K562 (cell line): ENCODE measurements around the gene UNC13C. TPM values are rescaled to one million over a fixed set of nuclear protein-coding genes. Genes with fewer than 3 reads are reported as not detected.

Experiments used
- ATAC-seq: fragments of 200-7000 bp; cut with Tn5 transposase; 3 replicates; pipeline ENCODE4 v1.9.1; 2020; ENCODE audit warnings: moderate library complexity
- BruUV-seq: library from RNA; stranded (reverse); fragments of 400-500 nt; replicated peaks from 2 replicates; lab custom pipeline; 2021; lab: Mats Ljungman, UMichigan
- CTCF ChIA-PET: fragments of 300-600 bp; formaldehyde crosslinking; extraction: SDS; loops from one replicate; lab custom pipeline; 2021; ENCODE audit warnings: low intra/inter-chr PET ratio; lab: Yijun Ruan, JAX
- POLR2A ChIA-PET: fragments of 300-600, 350-650 bp; sonication (Branson Sonifier 250); formaldehyde crosslinking; extraction: SDS; loops from one replicate; lab custom pipeline; 2021; ENCODE audit warnings: antibody characterized with exemption, inconsistent platforms; lab: Yijun Ruan, JAX
- DNase-seq, 4 experiments: peaks; one replicate each; pipeline versions ENCODE4 v3.0.0 to v3.0.0-alpha.2; 2011 to 2018; ENCODE audit warnings: low spot score in 3 of 4, mixed read lengths in 3 of 4; ENCODE audit errors: extremely low read depth in 1 of 4
- FAIRE-seq: peaks from 2 replicates; lab custom pipeline; 2011; peaks lifted over from hg19 to GRCh38; lab: Jason Lieb, UNC
- H2AFZ ChIP-seq: 2 replicates; pipeline ENCODE4 v1.6.0; 2011; ENCODE audit warnings: low read depth, low read length, control low read depth, inconsistent platforms
- H3K27ac ChIP-seq: fragments of 200-600 bp; 3 replicates; pipeline ENCODE4 v1.8.0; 2011; ENCODE audit warnings: low read depth, mild to moderate bottlenecking, control low read depth, inconsistent platforms, low read length, moderate library complexity, mixed read lengths; ENCODE audit errors: extremely low read depth
- H3K27me3 ChIP-seq, 2 experiments: fragments of 300-600 bp in 1 of 2; 2 replicates in 1 of 2; 3 replicates in 1 of 2; pipeline versions ENCODE4 v1.6.0 to v1.8.0; 2011; ENCODE audit warnings: inconsistent platforms in 2 of 2, low read length in 2 of 2, mild to moderate bottlenecking in 1 of 2, mixed read lengths in 1 of 2, moderate library complexity in 1 of 2; ENCODE audit not compliant: control insufficient read depth in 2 of 2, insufficient read depth in 2 of 2
- H3K36me3 ChIP-seq: fragments of 300-600 bp; 3 replicates; pipeline ENCODE4 v1.8.0; 2011; ENCODE audit warnings: mild to moderate bottlenecking, low read length, inconsistent platforms; ENCODE audit not compliant: control insufficient read depth, insufficient read depth
- H3K4me1 ChIP-seq, 2 experiments: fragments of 200-600 bp in 1 of 2; replicated peaks in 1 of 2; 2 replicates in 1 of 2; 3 replicates in 1 of 2; pipeline versions ENCODE4 v1.5.1 to v1.8.0; 2011; ENCODE audit warnings: inconsistent platforms in 2 of 2, low read length in 2 of 2, mild to moderate bottlenecking in 1 of 2, mixed read lengths in 1 of 2, moderate library complexity in 1 of 2; ENCODE audit not compliant: control insufficient read depth in 2 of 2, insufficient read depth in 2 of 2
- H3K4me2 ChIP-seq: 2 replicates; pipeline ENCODE4 v1.6.1; 2011; ENCODE audit warnings: low read length, control low read depth, inconsistent platforms, mixed read lengths; ENCODE audit not compliant: insufficient read depth
- H3K4me3 ChIP-seq: fragments of 200-600 bp; sonication (generic), shearing (Covaris generic); 2 replicates; pipeline ENCODE4 v1.5.1; 2016; ENCODE audit warnings: control low read depth, inconsistent platforms
- H3K79me2 ChIP-seq: fragments of 200-600 bp; 3 replicates; pipeline ENCODE4 v1.8.0; 2011; ENCODE audit warnings: low read length, inconsistent platforms; ENCODE audit not compliant: control insufficient read depth, insufficient read depth
- H3K9ac ChIP-seq, 2 experiments: 2 replicates each; pipeline versions ENCODE4 v1.6.0 to v1.6.1; 2011; ENCODE audit warnings: low read depth in 2 of 2, low read length in 2 of 2, control low read depth in 1 of 2, inconsistent platforms in 1 of 2, mild to moderate bottlenecking in 1 of 2, mixed read lengths in 1 of 2; ENCODE audit not compliant: insufficient read depth in 1 of 2
- H3K9me1 ChIP-seq: one replicate; pipeline ENCODE4 v1.6.0; 2011; ENCODE audit warnings: inconsistent platforms, mild to moderate bottlenecking, low read length, moderate library complexity; ENCODE audit not compliant: control insufficient read depth, insufficient read depth
- H3K9me3 ChIP-seq: replicated peaks from 2 replicates; pipeline ENCODE4 v1.5.1; 2011; ENCODE audit warnings: low read depth, low read length, inconsistent platforms; ENCODE audit not compliant: control insufficient read depth, insufficient read depth
- H4K20me1 ChIP-seq: replicated peaks from 2 replicates; pipeline ENCODE4 v1.6.1; 2011; ENCODE audit warnings: low read length, inconsistent platforms, mixed read lengths; ENCODE audit not compliant: control insufficient read depth, insufficient read depth
- CREM ChIP-seq: IDR thresholded peaks from 2 replicates; pipeline ENCODE4 v1.6.1; 2014; ENCODE audit warnings: antibody characterized with exemption, low read depth
- DIDO1 ChIP-seq: fragments of 450-650 bp; IDR thresholded peaks from 2 replicates; pipeline ENCODE4 v1.6.1; 2016; ENCODE audit warnings: low read depth, missing biosample characterization, missing genetic modification characterization
- HDAC3 ChIP-seq: fragments of 450-650 bp; IDR thresholded peaks from 2 replicates; pipeline ENCODE4 v1.6.1; 2018; ENCODE audit warnings: borderline replicate concordance, mild to moderate bottlenecking, moderate library complexity; ENCODE audit not compliant: partially characterized antibody
- NR2C1 ChIP-seq, 2 experiments: fragments of 450-650 bp; IDR thresholded peaks; 2 replicates each; pipeline ENCODE4 v1.6.1; 2017; ENCODE audit warnings: mild to moderate bottlenecking in 2 of 2, antibody characterized with exemption in 1 of 2, inconsistent platforms in 1 of 2, missing compliant biosample characterization in 1 of 2, missing genetic modification characterization in 1 of 2
- RFX7 ChIP-seq: fragments of 250-450 bp; sonication (Bioruptor Pico); IDR thresholded peaks from 2 replicates; pipeline ENCODE4 v1.5.1; 2021; ENCODE audit warnings: mild to moderate bottlenecking
- TBL1XR1 ChIP-seq, 2 experiments: IDR thresholded peaks; 2 replicates each; pipeline ENCODE4 v1.6.1; 2012; ENCODE audit warnings: improper control_type of control experiment in 2 of 2, low read length in 2 of 2, mild to moderate bottlenecking in 1 of 2
- WGBS: fragments of 100-300 bp; shearing (Covaris generic); methylation state at CpG from one replicate; pipeline ENCODE4 v1.1.6; 2016; ENCODE audit warnings: low coverage, mixed read lengths; ENCODE audit not compliant: insufficient coverage; ENCODE audit errors: missing lambda C conversion rate; 5-methylcytosine and 5-hydroxymethylcytosine counted together
- in situ Hi-C: fragments of 300-500 bp; cut with MboI; formaldehyde crosslinking; loops from 4 replicates; pipeline ENCODE4 v1.15.0; 2018; ENCODE audit warnings: inconsistent platforms, mixed read lengths
- intact Hi-C: fragments of 100-400 bp; cut with micrococcal nuclease; formaldehyde crosslinking; loops from 2 replicates; pipeline ENCODE4 v1.14.2; 2022
- polyA plus RNA-seq, 8 experiments: library from polyadenylated mRNA; depleted of rRNA in 4 of 8; stranded (reverse) in 5 of 8; unstranded in 3 of 8; fragments of >200 nt; fragmentation: Nextera tagmentation in 2 of 8; fragmentation: Illumina TruSeq in 1 of 8; extraction: Ambion mirVana in 2 of 8; extraction: Trizol in 1 of 8; gene quantifications; 2 replicates each; pipeline versions ENCODE4 v1.2.1 to v1.2.3, GENCODE V29; 2011 to 2014; ENCODE audit warnings: inconsistent platforms in 1 of 8, missing spikeins in 1 of 8
- total RNA-seq, 7 experiments: library from RNA; depleted of rRNA in 6 of 7; stranded (reverse); fragments of >200 nt in 6 of 7; fragmentation: Illumina TruSeq in 2 of 7; extraction: Trizol in 2 of 7; gene quantifications; 2 replicates each; pipeline versions ENCODE4 v1.2.1 to v1.2.3, GENCODE V29; 2011 to 2021; ENCODE audit warnings: low replicate concordance in 1 of 7

The UNC13C gene
- total and polyA plus RNA-seq, 9 of the 15 experiments (the other 6 are each of a cell fraction or from before 2014, with no cell fraction given), result not detected

- Histone ChIP-seq H4K20me1 (no peaks in the 10 kb centered on the region), H3K36me3 (no peaks in the 10 kb centered on the region), H3K9me3 (no peaks in the 10 kb centered on the region; the same call in 1 of the 2 replicates), H3K9ac (no peak overlapping the region), H3K27me3 (no peaks in the 10 kb centered on the region), H3K4me1 (no peaks in the 10 kb centered on the region), H3K9me1 (no peaks in the 10 kb centered on the region), H3K79me2 (no peaks in the 10 kb centered on the region), H3K27ac (no peak overlapping the region), H3K4me2 (no peak overlapping the region), H3K4me3 (no peak overlapping the region), H2AFZ (no peak overlapping the region)
- TF ChIP-seq TBL1XR1 (IDR thresholded peaks at IDR 0.05; ENCODE audit: low read length in 2 of 2), result no peak
- no peak for TF ChIP-seq HDAC3
- no peak for TF ChIP-seq CREM
- TF ChIP-seq NR2C1 (IDR thresholded peaks at IDR 0.05), result no peak
- no peak for TF ChIP-seq NR2C1 (tag; IDR thresholded peaks at IDR 0.05)
- FAIRE-seq, result no peak
- in situ Hi-C loops (no loop called here), intact Hi-C loops (no loop called here)
- ChIA-PET POLR2A (no interaction called here), CTCF (no interaction called here)
- 0% methylated on average over 3 of the region's 3 CpGs for WGBS
- DNase-seq, result no peak
- BruUV-seq, result no TSS peak
- ATAC-seq, result no peak
Observed at GRCh38 chr15:54131410-54131809, 153.2 kb downstream of the UNC13C start.

DNA sequence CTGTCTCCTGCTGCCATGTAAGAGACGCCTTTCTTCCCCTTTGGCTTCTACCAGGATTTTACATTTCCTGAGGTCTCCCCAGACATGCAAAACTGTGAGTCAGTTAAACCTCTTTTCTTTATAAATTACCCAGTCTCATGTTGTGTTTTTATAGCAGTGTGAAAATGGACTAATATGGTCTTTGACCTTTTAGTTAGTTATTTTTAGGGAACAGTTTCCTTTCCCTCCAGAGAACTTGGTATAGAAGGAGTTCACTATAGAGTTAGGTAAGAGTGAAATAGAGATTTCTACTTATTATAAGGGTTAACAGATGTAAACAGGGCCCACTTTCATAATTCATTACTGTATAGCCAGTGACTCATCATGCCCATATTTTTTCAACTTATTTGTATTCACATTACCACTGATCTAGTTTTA, 170.9 kb downstream of the UNC13C start:
- H3K4me2 ChIP-seq, result no peak overlapping the region
- no peaks in the 10 kb centered on the region for H3K4me1 ChIP-seq
- in situ Hi-C loops (no loop called here), intact Hi-C loops (no loop called here)
- no peak for FAIRE-seq
- POLR2A ChIA-PET, result no interaction called here
- no peak overlapping the region for H3K9ac ChIP-seq
- TF ChIP-seq DIDO1 (no peak), RFX7 (CRISPR knock-in tag) (no peak)
- H3K27me3 ChIP-seq, result no peaks in the 10 kb centered on the region
- no peaks in the 10 kb centered on the region for H3K36me3 ChIP-seq
- WGBS, result 0% methylated on average over 1 of the region's 1 CpG
- H3K27ac ChIP-seq, result no peak overlapping the region
- no peaks in the 10 kb centered on the region for H4K20me1 ChIP-seq
- no peaks in the 10 kb centered on the region for H3K9me3 ChIP-seq
- no peak overlapping the region for H3K4me3 ChIP-seq
- no peak overlapping the region for H2AFZ ChIP-seq
- no peak for DNase-seq
- CTCF ChIA-PET, result no interaction called here
- H3K79me2 ChIP-seq, result no peaks in the 10 kb centered on the region
- ATAC-seq, result no peak
- no TSS peak for BruUV-seq
- H3K9me1 ChIP-seq, result no peaks in the 10 kb centered on the region
